Glutamatergic neuron (in vitro differentiated cells): ENCODE measurements around the gene PANK3. TPM values are rescaled to one million over a fixed set of nuclear protein-coding genes. Genes with fewer than 3 reads are reported as not detected.

Experiments used
- DNase-seq: peaks from one replicate; pipeline ENCODE4 v3.0.0; 2022
- H3K27ac Mint-ChIP-seq: one replicate; pipeline ENCODE4 v1.8.0; 2020; ENCODE audit warnings: mild to moderate bottlenecking, mixed read lengths, inconsistent platforms; ENCODE audit not compliant: unreplicated experiment
- H3K27me3 Mint-ChIP-seq: one replicate; pipeline ENCODE4 v1.8.0; 2020; ENCODE audit warnings: mild to moderate bottlenecking, moderate library complexity, mixed read lengths, inconsistent platforms; ENCODE audit not compliant: unreplicated experiment
- H3K36me3 Mint-ChIP-seq: one replicate; pipeline ENCODE4 v1.8.0; 2020; ENCODE audit warnings: mild to moderate bottlenecking, mixed read lengths, inconsistent platforms; ENCODE audit not compliant: unreplicated experiment
- H3K4me1 Mint-ChIP-seq: one replicate; pipeline ENCODE4 v1.8.0; 2020; ENCODE audit warnings: mild to moderate bottlenecking, low read depth, mixed read lengths, inconsistent platforms; ENCODE audit not compliant: unreplicated experiment
- H3K4me3 Mint-ChIP-seq: one replicate; pipeline ENCODE4 v1.8.0; 2020; ENCODE audit warnings: mild to moderate bottlenecking, mixed read lengths, inconsistent platforms; ENCODE audit not compliant: unreplicated experiment
- H3K9me3 Mint-ChIP-seq: one replicate; pipeline ENCODE4 v1.8.0; 2020; ENCODE audit warnings: mild to moderate bottlenecking, moderate library complexity, mixed read lengths, inconsistent platforms; ENCODE audit not compliant: unreplicated experiment
- CTCF ChIP-seq: fragments of 200-600 bp; sonication (generic); IDR thresholded peaks from one replicate; pipeline ENCODE4 v1.5.0; 2021; ENCODE audit not compliant: partially characterized antibody, unreplicated experiment
- total RNA-seq: library from RNA; stranded (reverse); fragmentation: NEBNext Ultra II Directional; extraction: Animal tissue kit (Norgen Biotek cat#: 25700); gene quantifications from one replicate; pipeline ENCODE4 v1.2.1, GENCODE V29; 2021; ENCODE audit not compliant: unreplicated experiment

PANK3 gene
- total RNA-seq, 1 donor from 2014 or later = 153 TPM

DNA sequence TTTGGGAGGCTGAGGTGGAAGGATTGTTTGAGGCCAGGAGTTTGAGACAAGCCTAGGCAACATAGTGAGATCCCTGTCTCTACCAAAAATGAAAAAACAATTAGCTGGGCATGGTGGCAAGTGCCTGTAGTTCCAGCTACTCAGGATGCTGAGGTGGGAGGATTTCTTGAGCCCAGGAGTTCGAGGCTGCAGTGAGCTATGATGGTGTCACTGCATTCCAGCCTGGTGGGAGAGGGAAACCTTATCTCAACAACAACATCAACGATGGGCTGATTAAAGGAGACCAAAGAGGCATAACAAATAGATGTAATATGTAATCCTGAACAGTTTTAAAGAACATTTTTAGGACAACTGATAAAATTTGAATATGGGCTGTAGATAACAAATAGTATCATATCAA is 34.2 kb upstream of the PANK3 start:
- peaks cover 3% of the 10 kb centered on the region for H3K27me3 Mint-ChIP-seq
- no peaks in the 10 kb centered on the region for H3K4me1 Mint-ChIP-seq

GRCh38 chr5:168612996-168613395 is 33.8 kb upstream of the PANK3 start:
- Mint-ChIP-seq H3K4me1 (no peaks in the 10 kb centered on the region), H3K36me3 (no peaks in the 10 kb centered on the region), H3K27ac (no peak overlapping the region), H3K27me3 (peaks cover 3% of the 10 kb centered on the region), H3K9me3 (no peaks in the 10 kb centered on the region), H3K4me3 (no peak overlapping the region)
- TF ChIP-seq CTCF = no peak
- DNase-seq = no peak

More for the DNA sequence above, 34.2 kb upstream of the PANK3 start:
- Mint-ChIP-seq H3K36me3 (no peaks in the 10 kb centered on the region), H3K4me3 (no peak overlapping the region), H3K27ac (no peak overlapping the region), H3K9me3 (no peaks in the 10 kb centered on the region)
- no peak for TF ChIP-seq CTCF
- no peak for DNase-seq

DNA sequence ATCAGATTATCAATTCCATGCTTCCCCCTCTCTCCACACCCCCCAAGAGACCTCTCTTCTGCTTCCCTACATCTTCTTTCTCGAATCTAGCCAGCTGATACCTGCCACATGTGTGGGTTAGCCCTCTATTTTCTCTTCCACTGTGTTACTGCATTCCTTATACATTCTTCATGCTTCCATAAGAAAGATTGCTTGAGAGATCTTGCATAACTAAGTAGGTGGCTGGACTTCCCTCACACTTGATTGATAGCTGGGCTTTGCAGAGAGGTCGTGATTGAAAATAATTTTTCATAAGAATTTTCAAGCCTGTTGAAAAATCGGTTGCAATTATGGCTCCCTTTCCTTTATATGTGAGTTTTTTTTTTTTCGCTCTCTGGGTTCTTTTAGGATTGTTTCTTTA is 33.0 kb upstream of the PANK3 start:
- H3K9me3 Mint-ChIP-seq = no peaks in the 10 kb centered on the region
- no peaks in the 10 kb centered on the region for H3K27me3 Mint-ChIP-seq
- H3K36me3 Mint-ChIP-seq = no peaks in the 10 kb centered on the region
- H3K4me3 Mint-ChIP-seq = no peak overlapping the region
- H3K27ac Mint-ChIP-seq = no peak overlapping the region
- no peak for TF ChIP-seq CTCF
- no peak for DNase-seq
- H3K4me1 Mint-ChIP-seq = no peaks in the 10 kb centered on the region

- H3K27ac Mint-ChIP-seq = no peak overlapping the region
- H3K4me3 Mint-ChIP-seq = no peak overlapping the region
- no peak for TF ChIP-seq CTCF
- H3K9me3 Mint-ChIP-seq = no peaks in the 10 kb centered on the region
- H3K27me3 Mint-ChIP-seq = no peaks in the 10 kb centered on the region
- H3K4me1 Mint-ChIP-seq = no peaks in the 10 kb centered on the region
- no peaks in the 10 kb centered on the region for H3K36me3 Mint-ChIP-seq
- DNase-seq = no peak
Measured at GRCh38 chr5:168611165-168611564, 32.0 kb upstream of the PANK3 start.

GRCh38 chr5:168609806-168610482 is 30.8 kb upstream of the PANK3 start:
- Mint-ChIP-seq H3K27ac (no peak overlapping the region), H3K36me3 (no peaks in the 10 kb centered on the region), H3K27me3 (no peaks in the 10 kb centered on the region), H3K4me1 (no peaks in the 10 kb centered on the region), H3K4me3 (no peak overlapping the region), H3K9me3 (no peaks in the 10 kb centered on the region)
- no peak for TF ChIP-seq CTCF
- no peak for DNase-seq
